H9 (cell line): ENCODE results near the gene CCDC170. TPM values are rescaled to one million over a fixed set of nuclear protein-coding genes. Genes with fewer than 3 reads are reported as not detected.
A peak's percentile ranks its signal among the peaks of the same experiment; 100 is the strongest.

Source experiments
- DNase-seq: peaks from one replicate; pipeline ENCODE4 v3.0.0-alpha.2; 2017
- H2AFZ ChIP-seq: one replicate; pipeline ENCODE4 v1.6.1; 2013; ENCODE audit warnings: mild to moderate bottlenecking, low read length, control low read depth, moderate library complexity
- H2AK5ac ChIP-seq: 2 replicates; pipeline ENCODE4 v1.6.1; 2013; ENCODE audit warnings: low read length, control low read depth, mixed read lengths; ENCODE audit not compliant: insufficient read length
- H2BK120ac ChIP-seq: one replicate; pipeline ENCODE4 v1.6.1; 2013; ENCODE audit warnings: low read depth, mild to moderate bottlenecking, low read length, control low read depth, inconsistent platforms; ENCODE audit not compliant: poor library complexity, severe bottlenecking
- H2BK12ac ChIP-seq: 2 replicates; pipeline ENCODE4 v1.6.1; 2013; ENCODE audit warnings: low read length, control low read depth, mixed read lengths, low read depth; ENCODE audit not compliant: insufficient read length
- H2BK15ac ChIP-seq: 2 replicates; pipeline ENCODE4 v1.6.1; 2013; ENCODE audit warnings: low read depth, low read length, control low read depth
- H2BK20ac ChIP-seq: one replicate; pipeline ENCODE4 v1.6.1; 2013; ENCODE audit warnings: low read depth, mild to moderate bottlenecking, low read length, control low read depth, inconsistent platforms; ENCODE audit not compliant: poor library complexity, severe bottlenecking
- H2BK5ac ChIP-seq: 2 replicates; pipeline ENCODE4 v1.6.1; 2013; ENCODE audit warnings: low read length, control low read depth, mixed read lengths; ENCODE audit not compliant: insufficient read length
- H3K14ac ChIP-seq: 2 replicates; pipeline ENCODE4 v1.6.1; 2013; ENCODE audit warnings: low read length, control low read depth; ENCODE audit not compliant: insufficient read depth
- H3K18ac ChIP-seq: 2 replicates; pipeline ENCODE4 v1.6.1; 2013; ENCODE audit warnings: low read depth, mild to moderate bottlenecking, mixed read lengths, low read length, control low read depth; ENCODE audit not compliant: insufficient read length
- H3K23ac ChIP-seq: 2 replicates; pipeline ENCODE4 v1.6.1; 2013; ENCODE audit warnings: low read length, control low read depth, mixed read lengths, low read depth; ENCODE audit not compliant: insufficient read length
- H3K23me2 ChIP-seq: 2 replicates; pipeline ENCODE4 v1.6.1; 2013; ENCODE audit warnings: low read depth, mild to moderate bottlenecking, mixed read lengths, low read length, control low read depth; ENCODE audit not compliant: insufficient read length, poor library complexity, severe bottlenecking
- H3K27ac ChIP-seq: 2 replicates; pipeline ENCODE4 v1.5.1; 2013; ENCODE audit warnings: low read length, control low read depth, mixed read lengths, low read depth; ENCODE audit not compliant: insufficient read length
- H3K27me3 ChIP-seq: 2 replicates; pipeline ENCODE4 v1.6.1; 2013; ENCODE audit warnings: low read length, control low read depth, inconsistent platforms; ENCODE audit not compliant: insufficient read depth
- H3K4ac ChIP-seq: 2 replicates; pipeline ENCODE4 v1.6.1; 2013; ENCODE audit warnings: low read depth, mild to moderate bottlenecking, control low read depth, inconsistent platforms, low read length, moderate library complexity
- H3K4me1 ChIP-seq: 2 replicates; pipeline ENCODE4 v1.6.1; 2013; ENCODE audit warnings: low read length, control low read depth, inconsistent platforms; ENCODE audit not compliant: insufficient read depth
- H3K4me2 ChIP-seq: 2 replicates; pipeline ENCODE4 v1.6.1; 2013; ENCODE audit warnings: low read length, control low read depth, mixed read lengths; ENCODE audit not compliant: insufficient read length, insufficient read depth
- H3K56ac ChIP-seq: 2 replicates; pipeline ENCODE4 v1.6.1; 2013; ENCODE audit warnings: low read depth, mild to moderate bottlenecking, mixed read lengths, low read length, control low read depth; ENCODE audit not compliant: insufficient read length
- H3K79me1 ChIP-seq: 2 replicates; pipeline ENCODE4 v1.6.1; 2013; ENCODE audit warnings: low read depth, mild to moderate bottlenecking, moderate library complexity, low read length, control low read depth, inconsistent platforms; ENCODE audit not compliant: insufficient read depth, poor library complexity, severe bottlenecking
- H3K79me2 ChIP-seq: 2 replicates; pipeline ENCODE4 v1.6.1; 2013; ENCODE audit warnings: low read length, control low read depth, inconsistent platforms; ENCODE audit not compliant: insufficient read depth
- H3K9ac ChIP-seq: 2 replicates; pipeline ENCODE4 v1.6.1; 2013; ENCODE audit warnings: low read length, control low read depth, mixed read lengths; ENCODE audit not compliant: insufficient read length; ENCODE audit errors: extremely low read depth
- H3K9me3 ChIP-seq: one replicate; pipeline ENCODE4 v1.6.1; 2013; ENCODE audit warnings: low read depth, low read length, inconsistent platforms; ENCODE audit not compliant: control insufficient read depth
- H3T11ph ChIP-seq: one replicate; pipeline ENCODE4 v1.6.1; 2013; ENCODE audit warnings: mild to moderate bottlenecking, low read length, control low read depth, inconsistent platforms
- H4K20me1 ChIP-seq: one replicate; pipeline ENCODE4 v1.6.1; 2013; ENCODE audit not compliant: control insufficient read depth, insufficient read length, insufficient read depth
- H4K5ac ChIP-seq: 2 replicates; pipeline ENCODE4 v1.6.1; 2013; ENCODE audit warnings: low read depth, mild to moderate bottlenecking, mixed read lengths, low read length, control low read depth; ENCODE audit not compliant: insufficient read length
- H4K8ac ChIP-seq: replicated peaks from 2 replicates; pipeline ENCODE4 v1.6.1; 2013; ENCODE audit warnings: low read length, control low read depth, mixed read lengths, low read depth; ENCODE audit not compliant: insufficient read length
- H4K91ac ChIP-seq: 2 replicates; pipeline ENCODE4 v1.6.1; 2013; ENCODE audit warnings: low read depth, mild to moderate bottlenecking, moderate library complexity, mixed read lengths, low read length, control low read depth; ENCODE audit not compliant: insufficient read length
- H3K27ac Mint-ChIP-seq, 3 experiments: 2 replicates in 2 of 3; 3 replicates in 1 of 3; pipeline ENCODE4 v1.8.0; 2020 to 2021; ENCODE audit warnings: mixed read lengths in 3 of 3, mild to moderate bottlenecking in 1 of 3, moderate library complexity in 1 of 3
- H3K27me3 Mint-ChIP-seq: 2 replicates; pipeline ENCODE4 v1.8.0; 2021; ENCODE audit warnings: low read depth, mild to moderate bottlenecking, moderate library complexity, mixed read lengths
- H3K36me3 Mint-ChIP-seq, 3 experiments: 2 replicates in 2 of 3; 3 replicates in 1 of 3; pipeline ENCODE4 v1.8.0; 2020 to 2021; ENCODE audit warnings: low read depth in 3 of 3, mixed read lengths in 3 of 3; ENCODE audit not compliant: insufficient read depth in 1 of 3
- H3K4me1 Mint-ChIP-seq, 2 experiments: 2 replicates each; pipeline ENCODE4 v1.8.0; 2020; ENCODE audit warnings: mixed read lengths in 2 of 2
- H3K4me3 Mint-ChIP-seq, 2 experiments: 2 replicates in 1 of 2; 3 replicates in 1 of 2; pipeline ENCODE4 v1.8.0; 2020 to 2021; ENCODE audit warnings: mild to moderate bottlenecking in 2 of 2, mixed read lengths in 2 of 2, moderate library complexity in 1 of 2
- H3K9me3 Mint-ChIP-seq, 2 experiments: 2 replicates in 1 of 2; 3 replicates in 1 of 2; pipeline ENCODE4 v1.8.0; 2020; ENCODE audit warnings: mild to moderate bottlenecking in 2 of 2, mixed read lengths in 2 of 2, moderate library complexity in 1 of 2
- CTCF ChIP-seq: fragments of 200-600 bp; sonication (generic); conservative IDR thresholded peaks from 3 replicates; pipeline ENCODE4 v1.8.0; 2021; ENCODE audit warnings: antibody characterized with exemption, mild to moderate bottlenecking
- WGBS: extraction: QIAGEN DNeasy Blood & Tissue Kit; methylation state at CpG from one replicate; pipeline ENCODE4 v1.1.7; 2013; ENCODE audit warnings: missing lambda C conversion rate, low lambda C conversion rate, mixed read lengths; ENCODE audit not compliant: insufficient read length; ENCODE audit errors: extremely low coverage; 5-methylcytosine and 5-hydroxymethylcytosine counted together
- total RNA-seq: library from RNA; stranded (reverse); gene quantifications from 2 replicates; pipeline ENCODE4 v1.2.1, GENCODE V29; 2021

The CCDC170 gene
- total RNA-seq, 1 experiment from 2014 or later = 0.07 TPM

- H2AFZ ChIP-seq = no peak overlapping the region
- no peaks in the 10 kb centered on the region for H3K9me3 ChIP-seq
- H3K23ac ChIP-seq = no peak overlapping the region
- H3K14ac ChIP-seq = no peak overlapping the region
- H3K4me1 ChIP-seq = no peaks in the 10 kb centered on the region
- no peak overlapping the region for H3K18ac ChIP-seq
- peaks cover 12% of the 10 kb centered on the region; the same call in 1 of the 2 replicates for H3K79me2 ChIP-seq
- H4K8ac ChIP-seq = no peak overlapping the region
- no peak overlapping the region for H4K5ac ChIP-seq
- H2BK15ac ChIP-seq = no peak overlapping the region
- WGBS = no CpG with 5 or more reads among the region's 4 CpGs
- H3K9me3 Mint-ChIP-seq = peaks cover 1 to 4% of the 10 kb centered on the region in 2 experiments; a peak in 3 of 5 replicates
- H3K4ac ChIP-seq = no peak overlapping the region
- no peak overlapping the region for H3K4me2 ChIP-seq
- H2BK20ac ChIP-seq = no peak overlapping the region
- no peak overlapping the region for H2BK5ac ChIP-seq
- H3T11ph ChIP-seq = no peak overlapping the region
- no peak overlapping the region for H2AK5ac ChIP-seq
- no peak for TF ChIP-seq CTCF
- peaks cover 1% of the 10 kb centered on the region; the same call in 1 of the 2 replicates for H3K27me3 Mint-ChIP-seq
- peaks cover 9% of the 10 kb centered on the region for H3K79me1 ChIP-seq
- H2BK120ac ChIP-seq = no peak overlapping the region
- peaks cover 4% of the 10 kb centered on the region for H3K23me2 ChIP-seq
- H3K56ac ChIP-seq = no peak overlapping the region
- H2BK12ac ChIP-seq = no peak overlapping the region
- H3K27ac ChIP-seq = no peak overlapping the region
- H3K4me3 Mint-ChIP-seq = no peak overlapping the region
- peaks cover 4 to 11% of the 10 kb centered on the region in 2 experiments for H3K4me1 Mint-ChIP-seq
- H3K9ac ChIP-seq = no peak overlapping the region
- peaks cover 5 to 34% (median 18%) of the 10 kb centered on the region in 3 experiments; a peak in 5 of 7 replicates for H3K36me3 Mint-ChIP-seq
- H3K27ac Mint-ChIP-seq = peak overlapping the region in 1 of 3 experiments; percentile 17; a peak in 2 of 7 replicates
- H4K91ac ChIP-seq = no peak overlapping the region
- H4K20me1 ChIP-seq = no peaks in the 10 kb centered on the region
- no peak for DNase-seq
- no peaks in the 10 kb centered on the region for H3K27me3 ChIP-seq
Observed at GRCh38 chr6:151447237-151447636, 46.6 kb upstream of the CCDC170 start.
